Panc1 (cell line): ENCODE data around the gene AURKB. TPM values are rescaled to one million over a fixed set of nuclear protein-coding genes. Genes with fewer than 3 reads are reported as not detected.
A peak's percentile ranks its signal among the peaks of the same experiment; 100 is the strongest.

Experiments used
- ATAC-seq: fragments of 200-7000 bp; cut with Tn5 transposase; 2 replicates; pipeline ENCODE4 v1.9.1; 2020; ENCODE audit warnings: mild to moderate bottlenecking, moderate library complexity
- BruUV-seq: library from RNA; stranded (reverse); fragments of 400-500 nt; replicated peaks from 2 replicates; lab custom pipeline; 2021; lab: Mats Ljungman, UMichigan
- CTCF ChIA-PET: fragments of 300-600 bp; sonication (Branson Sonifier 250); formaldehyde crosslinking; loops from one replicate; lab custom pipeline; 2022; ENCODE audit warnings: antibody characterized with exemption; lab: Charles Lee
- POLR2A ChIA-PET: fragments of 300-600 bp; sonication (Branson Sonifier 250); formaldehyde crosslinking; loops from one replicate; lab custom pipeline; 2022; ENCODE audit warnings: antibody characterized with exemption; lab: Charles Lee
- DNase-seq: peaks from one replicate; pipeline ENCODE4 v3.0.0-alpha.2; 2010; ENCODE audit warnings: low read depth, low spot score
- H3K27ac ChIP-seq: 2 replicates; pipeline ENCODE4 v1.5.1; 2011; ENCODE audit warnings: mild to moderate bottlenecking, low read length, inconsistent platforms
- H3K27me3 ChIP-seq: fragments of 200-500 bp; sonication (Bioruptor generic); 2 replicates; pipeline ENCODE4 v1.6.0; 2014; ENCODE audit warnings: low read length, inconsistent platforms; ENCODE audit not compliant: control insufficient read depth, insufficient read depth
- H3K36me3 ChIP-seq: fragments of 200-500 bp; sonication (Bioruptor generic); 2 replicates; pipeline ENCODE4 v1.5.1; 2014; ENCODE audit warnings: inconsistent platforms, mild to moderate bottlenecking, low read length, moderate library complexity; ENCODE audit not compliant: control insufficient read depth, insufficient read depth
- H3K4me1 ChIP-seq: 2 replicates; pipeline ENCODE4 v1.5.1; 2011; ENCODE audit warnings: inconsistent platforms, mild to moderate bottlenecking, low read length, moderate library complexity; ENCODE audit not compliant: control insufficient read depth, insufficient read depth
- H3K4me3 ChIP-seq, 2 experiments: 2 replicates each; pipeline ENCODE4 v1.5.1; 2011 to 2012; ENCODE audit warnings: low read depth in 2 of 2, low read length in 2 of 2, mild to moderate bottlenecking in 2 of 2, inconsistent platforms in 1 of 2, moderate library complexity in 1 of 2
- H3K9me3 ChIP-seq: fragments of 200-500 bp; sonication (Bioruptor generic); 2 replicates; pipeline ENCODE4 v1.5.1; 2014; ENCODE audit warnings: low read depth, mild to moderate bottlenecking, inconsistent platforms, low read length, moderate library complexity; ENCODE audit not compliant: control insufficient read depth, insufficient read depth
- CTCF ChIP-seq: fragments of 450-650 bp; IDR thresholded peaks from 2 replicates; pipeline ENCODE4 v1.5.1; 2017; ENCODE audit warnings: mild to moderate bottlenecking
- POLR2AphosphoS5 ChIP-seq: IDR thresholded peaks from 2 replicates; pipeline ENCODE4 v1.6.1; 2012; ENCODE audit warnings: mild to moderate bottlenecking, low read depth, low read length, moderate library complexity
- REST ChIP-seq, 2 experiments: IDR thresholded peaks; 2 replicates each; pipeline ENCODE4 v1.6.1; 2011 to 2012; ENCODE audit warnings: low read depth in 2 of 2, control low read depth in 1 of 2, low read length in 1 of 2, mild to moderate bottlenecking in 1 of 2, moderate library complexity in 1 of 2; ENCODE audit not compliant: insufficient read depth in 1 of 2
- SIN3A ChIP-seq: IDR thresholded peaks from 2 replicates; pipeline ENCODE4 v1.6.1; 2012; ENCODE audit warnings: low read depth, mild to moderate bottlenecking, low read length, moderate library complexity, borderline replicate concordance; ENCODE audit not compliant: insufficient read depth
- TCF7L2 ChIP-seq: IDR thresholded peaks from 2 replicates; pipeline ENCODE4 v1.6.1; 2011; ENCODE audit warnings: mild to moderate bottlenecking, low read depth, low read length, inconsistent platforms
- in situ Hi-C: cut with HindIII; loops from 2 replicates; pipeline ENCODE4 v1.10.0; 2016; ENCODE audit warnings: low sequenced_read_pairs, low pct_unique_long_range_greater_than_20kb
- intact Hi-C: fragments of 100-400 bp; cut with micrococcal nuclease; formaldehyde crosslinking; loops from one replicate; pipeline ENCODE4 v1.10.0; 2022; ENCODE audit not compliant: unreplicated experiment
- total RNA-seq: library from RNA; stranded (reverse); gene quantifications from one replicate; pipeline ENCODE4 v1.2.1, GENCODE V29; 2021; ENCODE audit not compliant: unreplicated experiment

AURKB gene
- total RNA-seq, 1 experiment from 2014 or later, result 85.8 TPM

- Histone ChIP-seq H3K27ac (peak within 1 kb of the TSS; percentile 86), H3K4me3 (peak within 1 kb of the TSS; percentile 71 to 73), H3K27me3 (no peaks in the 10 kb centered on the region), H3K4me1 (peaks cover 22% of the 10 kb centered on the region), H3K36me3 (no peaks in the 10 kb centered on the region), H3K9me3 (no peaks in the 10 kb centered on the region)
- CTCF ChIA-PET, result interaction anchor here (0.6 kb wide), 1 partner anchor 71 kb away, joined by 6 read pairs; no protein-coding TSS in a partner anchor
- DNase-seq (peak; percentile 89), ATAC-seq (peak; percentile 66)
- intact Hi-C loops, result no loop called here
- TF ChIP-seq CTCF, result no peak; the same call in 1 of the 2 replicates
- peak; percentile 46; the same call in 1 of the 2 replicates for TF ChIP-seq POLR2AphosphoS5
- BruUV-seq, result no TSS peak
- in situ Hi-C loops, result no loop called here
- POLR2A ChIA-PET, result interaction anchor here (0.6 kb wide), 1 partner anchor 60 kb away, joined by 3 read pairs; no protein-coding TSS in a partner anchor
These were observed 20.5 kb downstream of the AURKB start, which contains the start of gene BORCS6 for GRCh38 chr17:8189711-8190477. Gene BORCS6, minus strand, starts transcription at chr17:8190180. Its CDS starts 40 bp downstream, at chr17:8190140.

GRCh38 chr17:8189041-8189710 lies 21.2 kb downstream of the AURKB start:
- Histone ChIP-seq H3K4me1 (peaks cover 22% of the 10 kb centered on the region), H3K9me3 (no peaks in the 10 kb centered on the region), H3K4me3 (peak overlapping the region; percentile 71 to 73), H3K27me3 (no peaks in the 10 kb centered on the region), H3K27ac (peak overlapping the region; percentile 82), H3K36me3 (no peaks in the 10 kb centered on the region)
- ATAC-seq (no peak), DNase-seq (no peak)
- ChIA-PET CTCF (interaction anchor here (0.6 kb wide), 1 partner anchor 35 kb away, joined by 7 read pairs; no protein-coding TSS in a partner anchor), POLR2A (no interaction called here)
- in situ Hi-C loops, result no loop called here
- no TSS peak for BruUV-seq
- no peak for TF ChIP-seq POLR2AphosphoS5
- no peak for TF ChIP-seq TCF7L2
- TF ChIP-seq REST (IDR thresholded peaks at IDR 0.05; ENCODE audit: insufficient read depth in 1 of 2, low read depth in 2 of 2, low read length in 1 of 2), result no peak
- no peak for TF ChIP-seq SIN3A
- TF ChIP-seq CTCF, result no peak
- intact Hi-C loops, result no loop called here
